ENCODE measurements around the gene ERGIC1. TPM values are rescaled to one million over a fixed set of nuclear protein-coding genes. Genes with fewer than 3 reads are reported as not detected.

The ERGIC1 gene
- polyA plus RNA-seq, 1 donor from 2014 or later, result 59.1 TPM

DNA sequence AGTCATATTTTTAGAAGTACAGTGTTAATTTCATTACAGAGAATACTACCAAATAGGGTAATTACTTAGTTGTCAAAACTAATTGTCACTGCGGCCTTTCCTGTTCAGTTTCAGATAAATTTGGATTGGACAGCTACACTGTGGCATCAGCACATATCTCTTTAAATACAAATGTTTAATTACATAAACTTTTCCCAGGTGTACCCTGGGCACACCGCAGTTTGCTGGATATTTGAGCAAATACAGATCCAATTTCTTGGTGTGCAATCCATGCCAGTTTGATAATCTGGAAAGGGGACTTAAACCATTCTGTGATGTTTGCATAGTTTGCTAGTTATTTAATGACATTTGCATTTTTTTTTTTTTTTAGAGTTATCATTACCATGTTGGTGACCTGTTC lies 160.4 kb downstream of the ERGIC1 start:
- H3K9me3 ChIP-seq (ENCODE audit: low read length), result no peaks in the 10 kb centered on the region
- H4K20me1 ChIP-seq (ENCODE audit: insufficient read depth), result no peaks in the 10 kb centered on the region
- no peaks in the 10 kb centered on the region for H3F3A ChIP-seq (ENCODE audit: insufficient read depth, low read length, poor library complexity, severe bottlenecking)
- H3K4me2 ChIP-seq (ENCODE audit: low read length), result no peak overlapping the region
- H3K27ac ChIP-seq (ENCODE audit: low read length), result no peak overlapping the region
- H3K9me2 ChIP-seq (ENCODE audit: insufficient read depth, low read length), result no peaks in the 10 kb centered on the region
- no peaks in the 10 kb centered on the region for H3K27me3 ChIP-seq (ENCODE audit: insufficient read depth, low read depth, low read length)
- peaks cover 5% of the 10 kb centered on the region for H3K79me2 ChIP-seq (replicated peaks; ENCODE audit: insufficient read depth, low read length)
- TF ChIP-seq MXI1 (conservative IDR thresholded peaks at IDR 0.05; ENCODE audit: poor library complexity, severe bottlenecking) (no peak), EP300 (conservative IDR thresholded peaks at IDR 0.05; ENCODE audit: poor library complexity, severe bottlenecking) (no peak), REST (IDR thresholded peaks at IDR 0.05; ENCODE audit: borderline replicate concordance) (no peak), EZH2 (IDR thresholded peaks at IDR 0.05; ENCODE audit: borderline replicate concordance, insufficient read depth, low read length, poor library complexity, severe bottlenecking) (no peak)
- TF ChIP-seq, protein P1, sequence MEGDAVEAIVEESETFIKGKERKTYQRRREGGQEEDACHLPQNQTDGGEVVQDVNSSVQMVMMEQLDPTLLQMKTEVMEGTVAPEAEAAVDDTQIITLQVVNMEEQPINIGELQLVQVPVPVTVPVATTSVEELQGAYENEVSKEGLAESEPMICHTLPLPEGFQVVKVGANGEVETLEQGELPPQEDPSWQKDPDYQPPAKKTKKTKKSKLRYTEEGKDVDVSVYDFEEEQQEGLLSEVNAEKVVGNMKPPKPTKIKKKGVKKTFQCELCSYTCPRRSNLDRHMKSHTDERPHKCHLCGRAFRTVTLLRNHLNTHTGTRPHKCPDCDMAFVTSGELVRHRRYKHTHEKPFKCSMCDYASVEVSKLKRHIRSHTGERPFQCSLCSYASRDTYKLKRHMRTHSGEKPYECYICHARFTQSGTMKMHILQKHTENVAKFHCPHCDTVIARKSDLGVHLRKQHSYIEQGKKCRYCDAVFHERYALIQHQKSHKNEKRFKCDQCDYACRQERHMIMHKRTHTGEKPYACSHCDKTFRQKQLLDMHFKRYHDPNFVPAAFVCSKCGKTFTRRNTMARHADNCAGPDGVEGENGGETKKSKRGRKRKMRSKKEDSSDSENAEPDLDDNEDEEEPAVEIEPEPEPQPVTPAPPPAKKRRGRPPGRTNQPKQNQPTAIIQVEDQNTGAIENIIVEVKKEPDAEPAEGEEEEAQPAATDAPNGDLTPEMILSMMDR (IDR thresholded peaks at IDR 0.05; ENCODE audit: poor library complexity, severe bottlenecking), result no peak
- no peak overlapping the region for H3K4me3 ChIP-seq (ENCODE audit: low read length)
- H3K9ac ChIP-seq (ENCODE audit: low read length), result no peak overlapping the region
- no peak overlapping the region for H2AFZ ChIP-seq (ENCODE audit: low read depth, low read length)
- no peaks in the 10 kb centered on the region for H3K36me3 ChIP-seq (ENCODE audit: insufficient read depth, low read length)

DNA sequence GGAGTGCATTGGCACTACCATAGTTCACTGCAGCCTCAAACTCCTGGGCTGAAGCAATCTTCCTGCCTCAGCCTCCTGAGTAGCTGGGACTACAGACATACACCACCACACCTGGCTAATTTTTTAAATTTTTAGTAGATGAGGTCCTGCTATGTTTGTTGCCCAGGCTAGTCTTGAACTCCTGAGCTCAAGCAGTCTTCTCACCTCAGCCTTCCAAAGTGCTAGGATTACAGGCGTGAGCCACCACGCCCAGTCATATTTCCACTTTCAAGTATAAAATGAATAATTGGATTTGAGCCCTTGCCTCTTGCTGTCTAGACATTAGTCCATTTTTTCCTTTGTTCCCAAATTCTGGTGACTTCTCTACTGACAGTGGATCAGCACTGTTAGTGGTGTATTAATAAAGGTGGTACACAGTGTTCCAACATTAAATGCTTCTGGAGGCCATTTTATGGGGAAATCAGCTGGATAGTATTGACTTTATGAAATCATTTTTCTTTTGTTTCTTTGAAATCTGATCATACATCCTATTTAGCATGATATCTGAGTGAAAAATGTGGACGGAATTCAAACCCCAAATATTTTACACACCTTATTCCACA lies 165.4 kb downstream of the ERGIC1 start:
- H3K4me3 ChIP-seq (ENCODE audit: low read length), result no peak overlapping the region
- peaks cover 21% of the 10 kb centered on the region for H3K79me2 ChIP-seq (replicated peaks; ENCODE audit: insufficient read depth, low read length)
- H3K27ac ChIP-seq (ENCODE audit: low read length), result no peak overlapping the region
- no peaks in the 10 kb centered on the region for H3K9me3 ChIP-seq (ENCODE audit: low read length)
- H3K4me2 ChIP-seq (ENCODE audit: low read length), result no peak overlapping the region
- H3K9ac ChIP-seq (ENCODE audit: low read length), result no peak overlapping the region
- no peaks in the 10 kb centered on the region for H3F3A ChIP-seq (ENCODE audit: insufficient read depth, low read length, poor library complexity, severe bottlenecking)
- peaks cover 4% of the 10 kb centered on the region for H4K20me1 ChIP-seq (ENCODE audit: insufficient read depth)
- H3K9me2 ChIP-seq (ENCODE audit: insufficient read depth, low read length), result no peaks in the 10 kb centered on the region
- no peak for TF ChIP-seq TAF1 (IDR thresholded peaks at IDR 0.05; ENCODE audit: low read depth)
- TF ChIP-seq POLR2AphosphoS5 (IDR thresholded peaks at IDR 0.05), result no peak
- TF ChIP-seq EZH2 (IDR thresholded peaks at IDR 0.05; ENCODE audit: borderline replicate concordance, insufficient read depth, low read length, poor library complexity, severe bottlenecking), result no peak
- TF ChIP-seq SMC3 (conservative IDR thresholded peaks at IDR 0.05; ENCODE audit: poor library complexity), result no peak
- TF ChIP-seq EP300 (conservative IDR thresholded peaks at IDR 0.05; ENCODE audit: poor library complexity, severe bottlenecking), result no peak
- TF ChIP-seq MXI1 (conservative IDR thresholded peaks at IDR 0.05; ENCODE audit: poor library complexity, severe bottlenecking), result no peak
- TF ChIP-seq, protein P1 (IDR thresholded peaks at IDR 0.05; ENCODE audit: poor library complexity, severe bottlenecking), result no peak
- no peak for TF ChIP-seq REST (IDR thresholded peaks at IDR 0.05; ENCODE audit: borderline replicate concordance)
- TF ChIP-seq RAD21 (conservative IDR thresholded peaks at IDR 0.05), result no peak
- H2AFZ ChIP-seq (ENCODE audit: low read depth, low read length), result no peak overlapping the region
- no peaks in the 10 kb centered on the region for H3K27me3 ChIP-seq (ENCODE audit: insufficient read depth, low read depth, low read length)
- no peaks in the 10 kb centered on the region for H3K36me3 ChIP-seq (ENCODE audit: insufficient read depth, low read length)
